WTC11 (cell line): Measurements from ENCODE around the gene SLC8A3. TPM values are rescaled to one million over a fixed set of nuclear protein-coding genes. Genes with fewer than 3 reads are reported as not detected.

ENCODE experiments used
- ATAC-seq: fragments of 200-7000 bp; cut with Tn5 transposase; 2 replicates; pipeline ENCODE4 v1.10.0; 2021; ENCODE audit warnings: mild to moderate bottlenecking, moderate library complexity
- CTCF ChIA-PET: fragments of 300-600 bp; sonication (Branson Sonifier 250); formaldehyde crosslinking; loops from one replicate; lab custom pipeline; 2021; ENCODE audit warnings: antibody characterized with exemption; lab: Charles Lee
- POLR2A ChIA-PET: fragments of 350-600 bp; sonication (Branson Sonifier 250); formaldehyde crosslinking; loops from one replicate; lab custom pipeline; 2021; ENCODE audit warnings: antibody characterized with exemption; lab: Charles Lee
- DNase-seq: peaks from one replicate; pipeline ENCODE4 v3.0.0; 2021; ENCODE audit warnings: low spot score
- H3K27ac Mint-ChIP-seq: 2 replicates; pipeline ENCODE4 v1.8.0; 2021; ENCODE audit warnings: mixed read lengths
- H3K27me3 Mint-ChIP-seq: 2 replicates; pipeline ENCODE4 v1.8.0; 2021; ENCODE audit warnings: low read depth, mild to moderate bottlenecking, moderate library complexity, mixed read lengths
- H3K36me3 Mint-ChIP-seq: 2 replicates; pipeline ENCODE4 v1.8.0; 2021; ENCODE audit warnings: mixed read lengths
- H3K4me1 Mint-ChIP-seq: 2 replicates; pipeline ENCODE4 v1.8.0; 2022; ENCODE audit warnings: mixed read lengths
- H3K4me3 Mint-ChIP-seq: 2 replicates; pipeline ENCODE4 v1.8.0; 2021; ENCODE audit warnings: mild to moderate bottlenecking, moderate library complexity, mixed read lengths
- H3K9me3 Mint-ChIP-seq: 2 replicates; pipeline ENCODE4 v1.8.0; 2021; ENCODE audit warnings: mixed read lengths
- IRF2 ChIP-seq: sonication (generic); formaldehyde crosslinking; IDR thresholded peaks from 2 replicates; pipeline ENCODE4 v1.8.0; 2022; ENCODE audit warnings: low read depth, missing genetic modification reagents, borderline replicate concordance
- JUN ChIP-seq: sonication (generic); formaldehyde crosslinking; IDR thresholded peaks from 2 replicates; pipeline ENCODE4 v1.8.0; 2023; ENCODE audit warnings: mild to moderate bottlenecking, missing genetic modification reagents
- NFATC4 ChIP-seq: fragments of 250-450 bp; sonication (Bioruptor Pico); IDR thresholded peaks from 2 replicates; pipeline ENCODE4 v1.9.0; 2021; ENCODE audit warnings: mild to moderate bottlenecking
- NFE2L1 ChIP-seq: sonication (generic); formaldehyde crosslinking; IDR thresholded peaks from 2 replicates; pipeline ENCODE4 v1.8.1; 2023; ENCODE audit warnings: missing genetic modification reagents
- NFYB ChIP-seq: sonication (generic); formaldehyde crosslinking; conservative IDR thresholded peaks from 2 replicates; pipeline ENCODE4 v1.8.0; 2022; ENCODE audit warnings: low read depth, missing genetic modification reagents
- RORB ChIP-seq: fragments of 250-450 bp; sonication (Bioruptor Pico); IDR thresholded peaks from 2 replicates; pipeline ENCODE4 v1.9.0; 2021; ENCODE audit warnings: mild to moderate bottlenecking
- TEAD4 ChIP-seq: sonication (generic); formaldehyde crosslinking; IDR thresholded peaks from 2 replicates; pipeline ENCODE4 v1.8.0; 2022; ENCODE audit warnings: mild to moderate bottlenecking, missing genetic modification reagents
- ZNF263 ChIP-seq: sonication (generic); formaldehyde crosslinking; IDR thresholded peaks from 2 replicates; pipeline ENCODE4 v1.8.1; 2022; ENCODE audit warnings: low read depth, mild to moderate bottlenecking, moderate library complexity, missing genetic modification reagents
- total RNA-seq: library from RNA; stranded (reverse); gene quantifications from 3 replicates; pipeline ENCODE4 v1.2.3, GENCODE V29; 2021
- TF ChIP-seq, protein P1 (sequence below): sonication (generic); formaldehyde crosslinking; IDR thresholded peaks from 2 replicates; pipeline ENCODE4 v1.8.1; 2023; ENCODE audit warnings: mild to moderate bottlenecking, moderate library complexity, missing genetic modification reagents
- TF ChIP-seq, protein P2 (sequence below): fragments of 250-450 bp; sonication (Bioruptor Pico); IDR thresholded peaks from 2 replicates; pipeline ENCODE4 v1.9.0; 2021; ENCODE audit warnings: mild to moderate bottlenecking
- TF ChIP-seq, protein P3 (sequence below): sonication (generic); formaldehyde crosslinking; IDR thresholded peaks from 2 replicates; pipeline ENCODE4 v1.8.0; 2023; ENCODE audit warnings: missing genetic modification reagents
- TF ChIP-seq, protein P4 (sequence below): sonication (generic); formaldehyde crosslinking; IDR thresholded peaks from 2 replicates; pipeline ENCODE4 v1.8.1; 2023; ENCODE audit warnings: mild to moderate bottlenecking, missing genetic modification reagents
- TF ChIP-seq, protein P5 (sequence below): fragments of 250-450 bp; sonication (Bioruptor Pico); IDR thresholded peaks from 2 replicates; pipeline ENCODE4 v1.9.0; 2021; ENCODE audit warnings: moderate library complexity, mild to moderate bottlenecking, inconsistent platforms, borderline replicate concordance

SLC8A3 gene
- total RNA-seq, 1 experiment from 2014 or later: 0.63 TPM

DNA sequence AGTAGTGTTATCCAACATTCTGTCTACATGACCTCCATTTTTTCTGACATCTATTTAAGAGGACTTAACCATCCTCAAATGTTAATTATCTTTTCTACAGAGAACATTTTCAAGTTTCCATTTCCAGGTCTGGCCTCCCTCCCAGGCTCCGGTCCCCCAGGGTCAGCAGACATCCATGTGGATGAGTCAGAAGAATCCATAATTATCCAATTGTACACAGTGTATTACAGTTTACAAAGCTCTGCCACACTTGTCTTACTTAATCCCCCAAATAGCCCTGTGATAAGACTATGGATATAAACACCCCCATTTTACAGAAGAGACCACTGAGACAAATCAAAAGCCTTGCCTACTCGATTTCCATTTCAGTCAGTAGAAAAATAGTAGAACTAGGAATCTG lies 65.0 kb downstream of the SLC8A3 start (continued):
- TF ChIP-seq, protein P1, sequence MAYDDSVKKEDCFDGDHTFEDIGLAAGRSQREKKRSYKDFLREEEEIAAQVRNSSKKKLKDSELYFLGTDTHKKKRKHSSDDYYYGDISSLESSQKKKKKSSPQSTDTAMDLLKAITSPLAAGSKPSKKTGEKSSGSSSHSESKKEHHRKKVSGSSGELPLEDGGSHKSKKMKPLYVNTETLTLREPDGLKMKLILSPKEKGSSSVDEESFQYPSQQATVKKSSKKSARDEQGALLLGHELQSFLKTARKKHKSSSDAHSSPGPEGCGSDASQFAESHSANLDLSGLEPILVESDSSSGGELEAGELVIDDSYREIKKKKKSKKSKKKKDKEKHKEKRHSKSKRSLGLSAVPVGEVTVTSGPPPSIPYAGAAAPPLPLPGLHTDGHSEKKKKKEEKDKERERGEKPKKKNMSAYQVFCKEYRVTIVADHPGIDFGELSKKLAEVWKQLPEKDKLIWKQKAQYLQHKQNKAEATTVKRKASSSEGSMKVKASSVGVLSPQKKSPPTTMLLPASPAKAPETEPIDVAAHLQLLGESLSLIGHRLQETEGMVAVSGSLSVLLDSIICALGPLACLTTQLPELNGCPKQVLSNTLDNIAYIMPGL: no peak
- no peak for TF ChIP-seq RORB (CRISPR knock-in tag)

DNA sequence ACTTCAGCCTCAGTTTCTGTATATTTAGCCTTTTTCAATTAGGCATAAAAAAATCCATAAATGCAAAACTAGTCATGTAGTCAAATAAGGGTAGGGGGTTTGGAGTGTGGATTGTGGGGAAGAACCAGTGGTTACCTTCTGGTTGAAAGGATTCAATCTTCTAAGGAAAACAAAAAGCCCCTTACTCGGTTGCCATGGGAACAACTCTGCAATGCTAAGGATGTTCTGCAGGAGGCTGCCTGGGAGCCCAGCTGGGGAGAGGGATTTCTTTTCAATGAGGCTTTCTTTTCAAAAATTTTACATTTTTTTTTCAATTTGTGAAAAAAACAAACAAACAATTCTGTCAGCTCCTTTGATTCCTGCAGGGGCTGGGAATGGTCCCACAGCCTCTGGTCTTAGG lies 67.2 kb downstream of the SLC8A3 start:
- Mint-ChIP-seq H3K4me3 (no peak overlapping the region), H3K36me3 (no peaks in the 10 kb centered on the region; the same call in 1 of the 2 replicates), H3K9me3 (peaks cover 3% of the 10 kb centered on the region; the same call in 1 of the 2 replicates), H3K27ac (no peak overlapping the region), H3K4me1 (peaks cover 22% of the 10 kb centered on the region), H3K27me3 (peaks cover 3% of the 10 kb centered on the region; the same call in 1 of the 2 replicates)
- POLR2A ChIA-PET: no interaction called here
- TF ChIP-seq, protein P1: no peak
- TF ChIP-seq NFE2L1 (CRISPR knock-in tag): no peak
- peak; percentile 31 for DNase-seq
- CTCF ChIA-PET: interaction anchor here (0.5 to 1.4 kb wide), 5 partner anchors 34 to 618 kb away, joined by 3 to 4 read pairs (median 3); no protein-coding TSS in a partner anchor
- peak; percentile 78 for ATAC-seq

DNA sequence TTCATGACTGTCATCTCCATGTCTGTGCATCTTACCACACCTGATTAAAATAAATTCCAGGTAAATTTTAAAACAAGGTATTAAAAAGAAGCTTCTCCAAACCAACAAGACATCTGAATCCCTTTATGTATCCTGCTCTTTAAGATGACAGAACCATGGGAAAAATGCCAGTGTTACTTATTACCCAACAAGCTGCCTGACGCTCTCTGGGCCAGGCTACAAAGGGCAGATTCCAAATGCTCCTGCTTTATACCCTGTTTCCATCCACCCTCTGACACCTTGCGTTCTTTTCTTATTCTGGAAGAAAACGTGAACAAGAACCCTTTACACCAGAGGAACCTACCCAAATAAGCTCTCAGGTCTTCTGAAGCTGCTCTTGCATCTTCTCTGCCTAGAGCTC lies 70.7 kb downstream of the SLC8A3 start:
- H3K9me3 Mint-ChIP-seq: peaks cover 3% of the 10 kb centered on the region; the same call in 1 of the 2 replicates
- H3K4me3 Mint-ChIP-seq: no peak overlapping the region
- CTCF ChIA-PET: no interaction called here
- H3K4me1 Mint-ChIP-seq: peaks cover 38% of the 10 kb centered on the region
- TF ChIP-seq NFATC4 (no peak), IRF2 (CRISPR knock-in tag) (no peak), JUN (CRISPR knock-in tag) (no peak), TEAD4 (no peak), ZNF263 (CRISPR knock-in tag) (no peak), NFYB (CRISPR knock-in tag) (no peak)
- TF ChIP-seq, protein P2, sequence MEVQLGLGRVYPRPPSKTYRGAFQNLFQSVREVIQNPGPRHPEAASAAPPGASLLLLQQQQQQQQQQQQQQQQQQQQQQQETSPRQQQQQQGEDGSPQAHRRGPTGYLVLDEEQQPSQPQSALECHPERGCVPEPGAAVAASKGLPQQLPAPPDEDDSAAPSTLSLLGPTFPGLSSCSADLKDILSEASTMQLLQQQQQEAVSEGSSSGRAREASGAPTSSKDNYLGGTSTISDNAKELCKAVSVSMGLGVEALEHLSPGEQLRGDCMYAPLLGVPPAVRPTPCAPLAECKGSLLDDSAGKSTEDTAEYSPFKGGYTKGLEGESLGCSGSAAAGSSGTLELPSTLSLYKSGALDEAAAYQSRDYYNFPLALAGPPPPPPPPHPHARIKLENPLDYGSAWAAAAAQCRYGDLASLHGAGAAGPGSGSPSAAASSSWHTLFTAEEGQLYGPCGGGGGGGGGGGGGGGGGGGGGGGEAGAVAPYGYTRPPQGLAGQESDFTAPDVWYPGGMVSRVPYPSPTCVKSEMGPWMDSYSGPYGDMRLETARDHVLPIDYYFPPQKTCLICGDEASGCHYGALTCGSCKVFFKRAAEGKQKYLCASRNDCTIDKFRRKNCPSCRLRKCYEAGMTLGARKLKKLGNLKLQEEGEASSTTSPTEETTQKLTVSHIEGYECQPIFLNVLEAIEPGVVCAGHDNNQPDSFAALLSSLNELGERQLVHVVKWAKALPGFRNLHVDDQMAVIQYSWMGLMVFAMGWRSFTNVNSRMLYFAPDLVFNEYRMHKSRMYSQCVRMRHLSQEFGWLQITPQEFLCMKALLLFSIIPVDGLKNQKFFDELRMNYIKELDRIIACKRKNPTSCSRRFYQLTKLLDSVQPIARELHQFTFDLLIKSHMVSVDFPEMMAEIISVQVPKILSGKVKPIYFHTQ (CRISPR knock-in tag): no peak
- TF ChIP-seq, protein P3, sequence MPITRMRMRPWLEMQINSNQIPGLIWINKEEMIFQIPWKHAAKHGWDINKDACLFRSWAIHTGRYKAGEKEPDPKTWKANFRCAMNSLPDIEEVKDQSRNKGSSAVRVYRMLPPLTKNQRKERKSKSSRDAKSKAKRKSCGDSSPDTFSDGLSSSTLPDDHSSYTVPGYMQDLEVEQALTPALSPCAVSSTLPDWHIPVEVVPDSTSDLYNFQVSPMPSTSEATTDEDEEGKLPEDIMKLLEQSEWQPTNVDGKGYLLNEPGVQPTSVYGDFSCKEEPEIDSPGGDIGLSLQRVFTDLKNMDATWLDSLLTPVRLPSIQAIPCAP: no peak
- TF ChIP-seq, protein P4, sequence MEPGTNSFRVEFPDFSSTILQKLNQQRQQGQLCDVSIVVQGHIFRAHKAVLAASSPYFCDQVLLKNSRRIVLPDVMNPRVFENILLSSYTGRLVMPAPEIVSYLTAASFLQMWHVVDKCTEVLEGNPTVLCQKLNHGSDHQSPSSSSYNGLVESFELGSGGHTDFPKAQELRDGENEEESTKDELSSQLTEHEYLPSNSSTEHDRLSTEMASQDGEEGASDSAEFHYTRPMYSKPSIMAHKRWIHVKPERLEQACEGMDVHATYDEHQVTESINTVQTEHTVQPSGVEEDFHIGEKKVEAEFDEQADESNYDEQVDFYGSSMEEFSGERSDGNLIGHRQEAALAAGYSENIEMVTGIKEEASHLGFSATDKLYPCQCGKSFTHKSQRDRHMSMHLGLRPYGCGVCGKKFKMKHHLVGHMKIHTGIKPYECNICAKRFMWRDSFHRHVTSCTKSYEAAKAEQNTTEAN (CRISPR knock-in tag): no peak
- TF ChIP-seq, protein P5, sequence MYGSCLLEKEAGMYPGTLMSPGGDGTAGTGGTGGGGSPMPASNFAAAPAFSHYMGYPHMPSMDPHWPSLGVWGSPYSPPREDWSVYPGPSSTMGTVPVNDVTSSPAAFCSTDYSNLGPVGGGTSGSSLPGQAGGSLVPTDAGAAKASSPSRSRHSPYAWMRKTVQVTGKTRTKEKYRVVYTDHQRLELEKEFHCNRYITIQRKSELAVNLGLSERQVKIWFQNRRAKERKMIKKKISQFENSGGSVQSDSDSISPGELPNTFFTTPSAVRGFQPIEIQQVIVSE (CRISPR knock-in tag): no peak
- TF ChIP-seq, all 79 proteins: peak for 0
- peaks cover 3% of the 10 kb centered on the region; the same call in 1 of the 2 replicates for H3K27me3 Mint-ChIP-seq
- H3K36me3 Mint-ChIP-seq: no peaks in the 10 kb centered on the region; the same call in 1 of the 2 replicates
- ATAC-seq (no peak), DNase-seq (no peak)
- H3K27ac Mint-ChIP-seq: no peak overlapping the region
- POLR2A ChIA-PET: no interaction called here
